ENCODE results near the gene RMND5A. TPM values are rescaled to one million over a fixed set of nuclear protein-coding genes. Genes with fewer than 3 reads are reported as not detected.
"Not testable (repeated sequence)": the region's sequence is repeated elsewhere in the genome, so short reads cannot be mapped to it uniquely, and the experiment has no call there.

The RMND5A gene
- total RNA-seq (2014; rRNA removed; shearing (Covaris generic)) = 19.9 and 24.0 TPM in 2 replicates

GRCh38 chr2:86719637-86720539 is at the start of gene RMND5A:
TSS of gene RMND5A (plus strand) at chr2:86720291. CDS start at chr2:86720668, 377 bp downstream.
- DNase-seq (ENCODE audit: low read depth) = peak; percentile 81

- peak; percentile 28 for DNase-seq (ENCODE audit: low read depth)
These were observed 48.6 kb upstream of the RMND5A start for GRCh38 chr2:86671337-86671981.

GRCh38 chr2:86672027-86672545 is 48.0 kb upstream of the RMND5A start:
- DNase-seq (ENCODE audit: low read depth) = no peak

- DNase-seq (ENCODE audit: low read depth) = no peak
These were observed 47.1 kb upstream of the RMND5A start for GRCh38 chr2:86673011-86673410.

- DNase-seq (ENCODE audit: low read depth) = no peak
These were observed 46.0 kb upstream of the RMND5A start for GRCh38 chr2:86673986-86674670.

- DNase-seq (ENCODE audit: low read depth) = no peak
These were observed 45.0 kb upstream of the RMND5A start for GRCh38 chr2:86675104-86675503.

- no peak for DNase-seq (ENCODE audit: low read depth)
These were observed 44.5 kb upstream of the RMND5A start for GRCh38 chr2:86675511-86676015.

- DNase-seq (ENCODE audit: low read depth) = no peak
These were observed 42.3 kb upstream of the RMND5A start for GRCh38 chr2:86677816-86678215.

- DNase-seq (ENCODE audit: low read depth) = no peak
These were observed 41.1 kb upstream of the RMND5A start for GRCh38 chr2:86679036-86679435.

- DNase-seq (ENCODE audit: low read depth) = no peak
These were observed 34.7 kb upstream of the RMND5A start for GRCh38 chr2:86685351-86685750.

- no peak for DNase-seq (ENCODE audit: low read depth)
These were observed 33.6 kb upstream of the RMND5A start for GRCh38 chr2:86686460-86686859.

- no peak for DNase-seq (ENCODE audit: low read depth)
These were observed 33.2 kb upstream of the RMND5A start for GRCh38 chr2:86686905-86687304.

- DNase-seq (ENCODE audit: low read depth) = peak; percentile 69
These were observed 24.9 kb upstream of the RMND5A start for GRCh38 chr2:86695053-86695691.

GRCh38 chr2:86697551-86698104 is 22.5 kb upstream of the RMND5A start:
- DNase-seq (ENCODE audit: low read depth) = no peak

- DNase-seq (ENCODE audit: low read depth) = peak; percentile 15
These were observed 19.4 kb upstream of the RMND5A start for GRCh38 chr2:86700690-86701089.

GRCh38 chr2:86703704-86704361 is 16.3 kb upstream of the RMND5A start:
- peak; percentile 92 for DNase-seq (ENCODE audit: low read depth)

GRCh38 chr2:86704459-86704971 is 15.6 kb upstream of the RMND5A start:
- peak; percentile 94 for DNase-seq (ENCODE audit: low read depth)

- DNase-seq (ENCODE audit: low read depth) = no peak
These were observed 13.9 kb upstream of the RMND5A start for GRCh38 chr2:86706220-86706619.

- DNase-seq (ENCODE audit: low read depth) = no peak
These were observed 13.2 kb upstream of the RMND5A start for GRCh38 chr2:86706935-86707334.

- not testable (repeated sequence) for DNase-seq (ENCODE audit: low read depth)
These were observed 12.0 kb upstream of the RMND5A start for GRCh38 chr2:86708126-86708525.
